Peyer's patch (tissue), 4 donors: ENCODE results near the gene CORO7. TPM values are rescaled to one million over a fixed set of nuclear protein-coding genes. Genes with fewer than 3 reads are reported as not detected.
A peak's percentile ranks its signal among the peaks of the same experiment; 100 is the strongest.

Experiments used
- DNase-seq, 3 donors: peaks; one replicate each; pipeline ENCODE4 v3.0.0-alpha.2; 2017 to 2019
- H3K27ac ChIP-seq, 4 donors: fragments of 200-600 bp; sonication (generic); one replicate each; pipeline ENCODE4 v1.5.1; 2016 to 2019
- H3K27me3 ChIP-seq, 2 donors: fragments of 200-600 bp; sonication (generic); one replicate each; pipeline ENCODE4 v1.5.1; 2019
- H3K36me3 ChIP-seq, 3 donors: fragments of 200-600 bp; sonication (generic); one replicate each; pipeline ENCODE4 v1.5.1; 2016 to 2019
- H3K4me1 ChIP-seq, 4 donors: fragments of 200-600 bp; sonication (generic); one replicate each; pipeline ENCODE4 v1.5.1; 2016 to 2019
- H3K4me3 ChIP-seq, 4 donors: fragments of 200-600 bp; sonication (generic); 1 replicate in 3 of 4; 2 replicates in 1 of 4; pipeline ENCODE4 v1.5.1; 2016 to 2019; ENCODE audit warnings: mild to moderate bottlenecking in 1 of 4
- H3K9me3 ChIP-seq, 4 donors: fragments of 200-600 bp; sonication (generic); one replicate each; pipeline ENCODE4 v1.5.1; 2016 to 2019; ENCODE audit warnings: mild to moderate bottlenecking in 1 of 4
- CTCF ChIP-seq, 6 experiments: fragments of 450-650 bp in 4 of 6; fragments of 200-600 bp in 2 of 6; sonication (generic) in 1 of 6; IDR thresholded peaks; one replicate each; pipeline ENCODE4 v1.5.1; 2017 to 2019; ENCODE audit warnings: antibody characterized with exemption in 6 of 6, mild to moderate bottlenecking in 3 of 6, moderate library complexity in 1 of 6
- POLR2A ChIP-seq, 2 donors: fragments of 450-650 bp; IDR thresholded peaks; one replicate each; pipeline ENCODE4 v1.5.1; 2017; ENCODE audit warnings: antibody characterized with exemption in 2 of 2, mild to moderate bottlenecking in 2 of 2, moderate library complexity in 2 of 2
- total RNA-seq, 4 donors: library from RNA; depleted of rRNA; stranded (reverse); fragments of >200 nt; gene quantifications; one replicate each; pipeline ENCODE4 v1.1.0, GENCODE V29; 2016

The CORO7 gene
- total RNA-seq, 4 donors from 2014 or later, result 73.4 to 219 (median 110) TPM

- peak overlapping the region in 2 of 4 donors; percentile 87 to 90 for H3K27ac ChIP-seq
- peaks cover 0 to 17% (median 6%) of the 10 kb centered on the region in 4 donors for H3K4me1 ChIP-seq
- H3K27me3 ChIP-seq, result no peaks in the 10 kb centered on the region
- peaks cover 0 to 6% (median 0%) of the 10 kb centered on the region in 3 donors for H3K36me3 ChIP-seq
- no peak overlapping the region for H3K4me3 ChIP-seq
- DNase-seq, result no peak
- H3K9me3 ChIP-seq, result no peaks in the 10 kb centered on the region
- TF ChIP-seq POLR2A (IDR thresholded peaks at IDR 0.05), result no peak
- no peak for TF ChIP-seq CTCF (IDR thresholded peaks at IDR 0.05)
Measured at GRCh38 chr16:4351880-4352279, 64.5 kb downstream of the CORO7 start.

GRCh38 chr16:4350787-4351659 lies 65.4 kb downstream of the CORO7 start, which contains the start of gene PAM16:
Gene PAM16 (minus strand): TSS chr16:4351321. CDS start chr16:4351234, 87 bp downstream.
- H3K4me1 ChIP-seq, result peaks cover 0 to 17% (median 6%) of the 10 kb centered on the region in 4 donors
- no peak for TF ChIP-seq CTCF (IDR thresholded peaks at IDR 0.05)
- TF ChIP-seq POLR2A (IDR thresholded peaks at IDR 0.05), result peak; percentile 31 to 42
- peaks cover 0 to 4% (median 0%) of the 10 kb centered on the region in 3 donors for H3K36me3 ChIP-seq
- peak; percentile 97 to 99 (median 98) for DNase-seq
- H3K27me3 ChIP-seq, result no peaks in the 10 kb centered on the region
- peak within 1 kb of the TSS; percentile 75 to 100 (median 97) for H3K4me3 ChIP-seq
- H3K27ac ChIP-seq, result peak within 1 kb of the TSS; percentile 87 to 90 (median 88)
- no peaks in the 10 kb centered on the region for H3K9me3 ChIP-seq

- peak overlapping the region; percentile 87 to 90 (median 88) for H3K27ac ChIP-seq
- H3K4me3 ChIP-seq, result peak overlapping the region; percentile 75 to 100 (median 97)
- H3K9me3 ChIP-seq, result no peaks in the 10 kb centered on the region
Measured at GRCh38 chr16:4350365-4350786, 66.0 kb downstream of the CORO7 start.

GRCh38 chr16:4349332-4349731 lies 67.1 kb downstream of the CORO7 start:
- no peaks in the 10 kb centered on the region for H3K9me3 ChIP-seq
- no peak overlapping the region for H3K27ac ChIP-seq
- H3K4me3 ChIP-seq, result no peak overlapping the region
- TF ChIP-seq POLR2A (IDR thresholded peaks at IDR 0.05), result no peak
- no peak for TF ChIP-seq CTCF (IDR thresholded peaks at IDR 0.05)
- peaks cover 0 to 4% (median 0%) of the 10 kb centered on the region in 3 donors for H3K36me3 ChIP-seq
- H3K27me3 ChIP-seq, result no peaks in the 10 kb centered on the region
- DNase-seq, result no peak
- peaks cover 0 to 17% (median 6%) of the 10 kb centered on the region in 4 donors for H3K4me1 ChIP-seq

More at GRCh38 chr16:4350365-4350786, 66.0 kb downstream of the CORO7 start:
- DNase-seq, result no peak
- TF ChIP-seq CTCF (IDR thresholded peaks at IDR 0.05), result no peak
- TF ChIP-seq POLR2A (IDR thresholded peaks at IDR 0.05), result no peak
- no peaks in the 10 kb centered on the region for H3K27me3 ChIP-seq
- H3K4me1 ChIP-seq, result peaks cover 0 to 17% (median 6%) of the 10 kb centered on the region in 4 donors
- H3K36me3 ChIP-seq, result peaks cover 0 to 4% (median 0%) of the 10 kb centered on the region in 3 donors

- TF ChIP-seq POLR2A (IDR thresholded peaks at IDR 0.05), result no peak
- TF ChIP-seq CTCF (IDR thresholded peaks at IDR 0.05), result no peak
- no peaks in the 10 kb centered on the region for H3K9me3 ChIP-seq
- no peaks in the 10 kb centered on the region for H3K27me3 ChIP-seq
- peaks cover 0 to 17% (median 6%) of the 10 kb centered on the region in 4 donors for H3K4me1 ChIP-seq
- H3K4me3 ChIP-seq, result no peak overlapping the region
- DNase-seq, result no peak
- H3K36me3 ChIP-seq, result no peaks in the 10 kb centered on the region
- no peak overlapping the region for H3K27ac ChIP-seq
Measured at GRCh38 chr16:4347765-4348509, 68.5 kb downstream of the CORO7 start.
